NT2/D1 (cell line): Measurements from ENCODE around the gene MED13.

Experiments used
- SUZ12 ChIP-seq: IDR thresholded peaks from 2 replicates; pipeline ENCODE4 v1.6.1; 2011; ENCODE audit not compliant: insufficient read length, insufficient read depth; ENCODE audit errors: extremely low read depth
- ZNF274 ChIP-seq: IDR thresholded peaks from 2 replicates; pipeline ENCODE4 v1.6.1; 2011; ENCODE audit warnings: mild to moderate bottlenecking, low read depth, low read length

DNA sequence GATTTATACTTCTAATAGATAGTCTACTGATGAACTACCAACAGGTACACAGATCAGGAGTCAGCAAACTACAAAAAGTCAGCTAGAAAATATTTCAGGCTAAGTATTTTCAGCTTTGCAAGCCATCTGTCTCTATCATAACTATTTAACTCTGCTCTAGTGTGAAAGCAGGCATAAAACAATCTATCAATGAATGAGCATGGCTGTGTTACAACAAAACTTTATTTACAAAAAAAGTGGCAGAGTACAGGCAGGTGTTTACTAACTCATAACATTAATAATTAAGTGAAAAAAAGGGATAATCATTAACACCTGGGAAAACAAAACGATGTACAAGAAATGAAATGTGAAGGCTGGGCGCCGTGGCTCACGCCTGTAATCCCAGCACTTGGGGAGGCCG, 15.8 kb downstream of the MED13 start:
- TF ChIP-seq ZNF274: no peak
- no peak for TF ChIP-seq SUZ12
